GM21723 (cell line): ENCODE results near the gene RAD21L1.
A peak's percentile ranks its signal among the peaks of the same experiment; 100 is the strongest.
"Not testable (repeated sequence)": the region's sequence is repeated elsewhere in the genome, so short reads cannot be mapped to it uniquely, and the experiment has no call there.

Experiments
- ATAC-seq: cut with Tn5 transposase; IDR thresholded peaks from one replicate; pipeline ENCODE4 v1.9.1; 2021; ENCODE audit warnings: mild to moderate bottlenecking, moderate library complexity; ENCODE audit not compliant: unreplicated experiment

RAD21L1 gene

DNA sequence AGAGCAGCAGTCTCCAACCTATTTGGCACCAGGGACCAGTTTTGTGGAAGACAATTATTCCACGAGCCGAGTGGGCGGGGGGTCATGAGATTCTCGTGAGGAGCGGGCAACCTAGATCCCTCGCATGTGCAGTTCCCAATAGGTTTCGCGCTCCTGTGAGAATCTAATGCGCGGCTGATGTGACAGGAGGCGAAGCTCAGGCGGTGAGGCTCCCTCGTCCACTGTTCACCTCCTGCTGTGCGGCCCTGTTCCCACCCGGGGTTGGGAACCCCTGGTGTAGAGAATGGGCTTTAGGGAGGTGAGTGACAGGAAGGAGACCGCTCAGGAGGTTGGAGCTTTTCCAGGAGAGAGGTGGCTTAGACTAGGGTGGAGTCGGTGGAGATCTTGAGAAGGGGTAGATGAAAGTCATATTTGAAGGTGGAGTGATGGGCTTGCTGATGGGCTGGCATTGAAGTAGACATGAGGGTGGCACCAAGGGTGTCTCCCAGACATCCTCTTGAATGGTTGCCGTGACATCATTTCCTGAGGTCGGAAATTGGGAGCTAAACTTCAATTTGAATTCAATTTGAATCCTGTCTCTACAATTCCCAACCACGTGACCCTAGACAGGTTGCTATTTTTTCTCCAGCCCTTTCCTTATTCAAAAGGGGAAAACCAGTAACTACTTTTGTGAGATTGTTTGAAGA lies 1.5 kb upstream of the RAD21L1 start:
- no peak for ATAC-seq

DNA sequence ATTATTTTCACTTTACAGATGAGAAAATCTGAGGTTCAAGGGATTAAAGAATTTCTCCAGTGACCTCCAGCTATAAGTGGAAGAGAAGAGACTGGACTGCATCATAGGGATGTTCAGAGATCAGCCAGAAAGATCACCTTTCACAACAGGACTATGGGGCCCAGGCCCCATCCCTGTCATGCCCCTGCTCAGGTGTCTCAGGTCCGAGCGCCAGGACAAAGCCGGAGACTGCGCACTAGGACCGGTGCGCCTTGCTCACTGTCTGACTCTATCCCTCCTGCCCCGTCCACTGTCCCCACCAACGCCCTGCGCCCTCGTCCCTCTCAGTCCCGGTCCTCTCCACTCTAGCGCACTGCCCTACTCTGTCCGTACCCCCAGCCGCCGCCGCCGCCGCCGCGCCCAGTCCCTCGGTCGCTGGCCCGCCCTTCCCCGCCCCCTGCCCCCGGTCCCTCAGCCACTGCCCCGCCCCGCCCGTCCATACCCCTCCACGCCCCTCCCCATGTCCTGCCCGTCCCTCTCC lies 521 bp upstream of the RAD21L1 start:
- no peak for ATAC-seq

DNA sequence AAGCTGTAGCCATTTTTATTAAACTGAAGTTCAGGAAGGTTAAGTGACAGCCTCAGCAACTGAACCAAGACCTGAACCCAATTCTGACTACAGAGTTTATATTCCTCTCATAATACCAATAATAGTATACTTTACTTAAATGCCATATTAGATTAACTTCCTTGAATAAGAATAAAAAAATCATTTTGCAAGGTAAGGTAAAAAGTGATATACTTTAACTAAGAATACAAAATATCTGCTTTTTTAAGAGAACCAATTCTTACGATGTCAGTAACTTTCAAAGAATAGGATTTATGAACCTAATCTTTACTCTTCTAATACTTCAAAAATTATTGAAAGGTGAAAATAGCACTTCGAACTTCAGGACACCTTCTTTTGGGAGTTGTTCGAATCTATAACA lies 3.7 kb downstream of the RAD21L1 start:
- ATAC-seq, result no peak

DNA sequence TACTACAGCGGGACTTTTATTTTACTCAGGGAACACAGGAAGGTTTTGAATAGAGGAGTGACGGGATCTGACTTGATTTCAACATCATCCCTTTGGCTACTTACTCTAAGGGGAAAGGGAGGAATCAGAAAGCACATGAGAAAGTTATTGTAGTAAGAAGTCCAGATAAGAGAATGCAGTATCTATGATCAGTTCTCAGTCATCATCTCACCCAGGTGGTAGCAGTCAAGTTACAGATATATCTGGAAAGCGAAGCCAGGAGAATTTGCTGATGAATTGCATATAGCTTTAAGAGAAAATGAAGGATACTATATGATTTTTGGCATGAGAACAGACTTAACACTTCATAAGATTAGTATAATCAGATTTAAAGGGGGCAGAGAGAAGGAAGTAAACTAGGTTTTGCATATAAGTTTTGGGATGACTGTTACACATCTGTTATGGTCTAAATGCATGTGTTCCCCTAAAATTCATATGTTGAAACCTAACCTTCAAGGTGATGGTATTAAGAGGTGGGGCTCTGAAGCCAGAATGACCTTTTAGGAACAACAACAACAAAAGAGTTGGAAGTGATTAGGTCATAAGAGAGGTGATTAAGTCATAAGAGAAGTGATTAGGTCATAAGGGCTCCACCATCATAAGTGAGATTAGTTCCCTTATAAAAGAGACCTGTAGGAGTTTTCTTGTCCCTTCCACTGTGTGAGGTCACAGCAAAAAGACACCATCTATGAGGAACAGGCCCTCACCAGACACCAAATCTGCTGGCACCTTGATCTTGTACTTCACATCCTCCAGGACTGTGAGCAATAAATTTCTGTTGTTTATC lies 6.7 kb downstream of the RAD21L1 start:
- no peak for ATAC-seq

DNA sequence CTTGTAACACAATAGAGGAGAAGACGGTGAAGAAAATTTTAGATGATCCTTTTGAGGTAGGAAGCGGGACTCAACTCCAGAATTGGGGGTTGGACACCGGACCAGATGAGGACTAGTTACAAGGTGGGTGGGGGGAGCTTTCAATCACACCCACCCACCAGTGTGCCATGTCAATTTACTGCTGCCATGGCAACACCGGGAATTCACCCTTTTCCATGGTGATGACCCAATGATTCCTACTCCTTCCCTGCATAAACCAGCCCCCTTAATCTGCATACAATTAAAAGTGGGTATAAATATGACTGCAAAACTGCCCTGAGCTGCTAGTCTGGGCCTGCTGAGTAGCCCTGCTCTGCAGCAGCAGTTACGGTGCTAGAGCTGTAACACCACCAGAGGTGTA lies 14.7 kb downstream of the RAD21L1 start:
- no peak for ATAC-seq

DNA sequence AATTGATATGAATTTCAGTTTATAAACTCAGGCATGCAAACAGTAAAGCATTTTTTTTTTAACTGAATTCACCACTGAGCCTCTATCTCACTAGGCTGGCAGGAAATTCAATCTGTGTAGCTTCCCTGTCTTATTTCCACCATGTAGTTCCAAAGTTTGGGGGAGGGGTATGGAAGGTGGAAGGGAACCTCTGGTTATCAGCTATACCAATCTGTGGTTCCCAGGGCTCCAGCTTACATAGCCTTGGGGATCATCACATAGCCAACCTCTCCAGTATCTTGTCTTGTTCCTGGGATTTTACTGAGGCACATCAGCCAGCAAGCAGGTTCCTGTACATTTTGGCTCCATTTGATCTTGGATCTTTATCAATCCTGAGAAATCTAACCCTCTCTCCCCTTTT lies 15.6 kb downstream of the RAD21L1 start:
- ATAC-seq, result no peak

DNA sequence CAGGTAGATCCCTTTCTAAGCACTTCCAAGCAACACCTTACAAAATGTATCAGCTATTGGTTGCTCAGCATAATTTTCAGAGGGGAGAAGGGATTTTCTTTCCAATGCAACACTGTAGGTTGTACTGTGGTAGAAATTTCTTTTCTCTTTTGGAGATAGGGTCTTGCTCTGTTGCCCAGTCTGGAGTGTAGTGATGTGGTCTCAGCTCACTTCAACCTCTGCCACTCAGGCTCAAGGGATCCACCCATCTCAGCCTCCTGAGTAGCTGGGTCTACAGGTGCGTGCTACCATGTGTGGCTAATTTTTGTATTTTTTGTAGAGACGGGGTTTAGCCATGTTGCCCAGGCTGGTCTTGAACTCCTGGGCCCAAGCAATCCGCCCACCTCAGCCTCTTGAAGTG lies 16.3 kb downstream of the RAD21L1 start:
- ATAC-seq, result no peak

DNA sequence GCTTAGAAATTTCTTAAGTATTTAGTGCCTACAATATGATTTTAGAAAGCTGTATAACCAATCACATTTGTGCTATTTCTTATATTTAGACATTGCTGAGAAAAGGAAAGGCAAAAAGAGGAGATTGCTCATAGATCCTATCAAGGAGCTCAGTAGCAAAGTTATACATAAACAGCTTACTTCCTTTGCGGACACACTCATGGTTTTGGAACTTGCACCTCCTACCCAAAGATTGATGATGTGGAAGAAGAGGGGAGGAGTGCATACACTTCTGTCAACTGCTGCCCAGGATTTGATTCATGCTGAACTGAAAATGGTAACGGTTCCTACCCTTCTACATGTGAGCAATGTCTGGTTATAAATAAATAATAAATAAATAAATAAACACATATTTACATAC lies 16.7 kb downstream of the RAD21L1 start:
- ATAC-seq, result no peak

DNA sequence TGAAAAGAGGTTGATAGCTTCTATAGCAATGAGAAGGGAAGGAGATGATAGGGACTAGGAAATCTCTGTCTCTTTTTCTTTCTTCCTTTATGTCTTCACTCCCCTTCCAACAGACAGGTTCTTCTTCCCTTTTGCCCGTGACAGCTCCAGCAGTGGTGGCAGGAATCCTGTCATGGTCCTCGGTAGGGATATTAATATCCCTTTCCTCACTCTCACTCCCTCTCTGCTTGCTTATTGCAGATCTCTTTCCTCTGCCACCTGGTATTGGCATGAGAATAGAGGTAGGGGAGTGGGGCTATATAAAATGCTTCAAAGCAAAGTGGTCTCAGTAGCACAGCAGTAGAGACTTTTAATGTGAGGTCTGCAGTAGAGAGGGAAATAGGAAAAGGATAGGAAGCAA lies 19.7 kb downstream of the RAD21L1 start:
- ATAC-seq, result no peak

DNA sequence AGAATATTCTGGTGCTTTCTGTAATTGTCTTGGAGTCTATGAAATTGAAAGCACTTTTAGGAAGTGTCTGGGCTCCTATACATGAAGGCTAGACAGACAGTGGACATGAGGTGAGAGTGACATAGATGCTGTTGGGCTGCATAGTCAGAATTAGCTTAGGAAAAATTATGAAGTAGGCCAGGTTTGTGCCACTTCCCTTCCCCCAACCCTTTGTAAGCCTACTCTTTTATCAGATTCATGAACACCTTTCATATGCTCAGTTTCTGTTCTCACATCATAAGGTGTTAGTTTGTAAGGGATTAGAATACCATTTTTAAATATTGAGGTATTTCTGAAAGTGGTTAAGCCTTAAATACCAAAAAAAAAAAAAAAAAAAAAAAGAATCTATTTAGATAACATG lies 21.8 kb downstream of the RAD21L1 start:
- ATAC-seq, result no peak

DNA sequence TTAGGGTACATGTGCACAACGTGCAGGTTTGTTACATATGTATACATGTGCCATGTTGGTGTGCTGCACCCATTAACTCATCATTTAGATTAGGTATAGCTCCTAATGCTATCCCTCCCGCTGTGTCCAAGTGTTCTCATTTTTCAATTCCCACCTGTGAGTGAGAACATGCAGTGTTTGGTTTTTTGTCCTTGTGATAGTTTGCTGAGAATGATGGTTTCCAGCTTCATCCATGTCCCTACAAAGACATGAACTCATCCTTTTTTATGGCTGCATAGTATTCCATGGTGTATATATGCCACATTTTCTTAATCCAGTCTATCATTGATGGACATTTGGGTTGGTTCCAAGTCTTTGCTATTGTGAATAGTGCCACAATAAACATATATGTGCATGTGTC lies 24.4 kb downstream of the RAD21L1 start:
- not testable (repeated sequence) for ATAC-seq

DNA sequence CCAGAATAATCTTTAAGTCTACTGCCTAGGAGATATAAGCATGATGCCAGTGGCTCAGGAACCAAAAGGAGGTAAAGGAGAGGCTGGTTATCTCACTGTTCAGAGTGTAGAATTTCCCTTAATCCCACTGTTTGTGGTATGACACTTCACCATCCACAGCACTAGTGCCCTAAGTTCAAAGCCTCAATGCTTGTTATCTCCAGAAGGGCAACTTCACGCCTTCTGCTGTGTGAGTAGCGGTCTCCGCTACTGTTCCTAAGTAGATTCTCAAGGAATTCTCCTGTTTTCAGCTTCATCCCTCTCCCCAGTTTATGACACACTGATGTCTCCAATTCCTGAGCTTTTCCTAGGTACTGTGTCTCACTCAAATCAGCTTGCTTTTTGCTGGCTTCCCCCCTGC lies 26.6 kb downstream of the RAD21L1 start:
- no peak for ATAC-seq

DNA sequence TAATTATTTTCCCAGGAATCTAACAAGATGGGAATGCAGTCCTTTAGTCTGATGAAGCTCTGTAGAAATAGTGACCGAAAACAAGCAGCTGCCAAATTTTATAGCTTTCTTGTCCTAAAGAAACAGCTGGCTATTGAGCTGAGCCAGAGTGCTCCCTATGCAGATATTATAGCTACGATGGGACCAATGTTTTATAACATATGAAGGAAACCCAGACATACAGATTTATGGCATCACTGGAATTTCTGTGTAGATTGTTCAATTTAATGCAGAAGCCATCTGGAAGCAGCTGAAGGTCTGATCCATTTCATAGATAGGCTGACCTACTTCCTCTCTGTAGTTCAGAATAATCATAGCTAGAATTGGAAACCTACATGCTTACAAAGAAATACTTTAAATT lies 28.4 kb downstream of the RAD21L1 start:
- ATAC-seq, result no peak

DNA sequence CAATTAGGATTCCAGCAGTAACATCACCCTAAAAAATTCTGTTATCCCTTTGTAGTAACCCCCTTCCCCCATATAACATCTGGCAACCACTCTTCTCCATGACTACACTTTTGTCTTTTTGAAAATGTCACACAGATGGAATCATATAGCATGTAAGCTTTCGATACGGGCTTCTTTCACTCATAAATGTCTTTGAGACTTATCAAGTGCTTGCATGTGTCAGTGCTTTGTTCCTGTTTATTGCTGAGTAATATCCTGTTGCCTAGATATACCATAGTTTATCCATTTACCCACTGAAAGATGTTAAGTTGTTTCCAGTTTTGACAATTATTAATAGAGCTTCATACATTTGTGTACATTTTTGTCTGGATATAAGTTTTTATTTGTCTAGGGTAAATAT lies 29.8 kb downstream of the RAD21L1 start:
- no peak for ATAC-seq

DNA sequence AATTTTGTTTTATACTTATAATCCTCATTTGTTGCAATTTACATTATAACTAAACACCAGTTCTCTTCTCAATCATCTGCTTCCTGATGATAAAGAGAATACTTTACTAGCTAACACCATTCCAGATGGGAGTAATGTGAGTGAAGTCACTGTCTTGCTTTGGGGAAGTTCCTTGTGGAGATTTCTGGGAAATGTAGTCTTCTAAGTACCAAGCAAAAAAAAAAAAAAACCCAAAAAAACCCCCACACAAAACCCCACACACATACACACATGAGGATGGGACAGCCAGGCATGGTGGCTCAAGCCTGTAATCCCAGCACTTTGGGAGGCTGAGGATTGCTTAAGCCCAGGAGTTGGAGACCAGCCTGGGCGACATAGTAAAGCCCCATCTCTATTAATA lies 38.0 kb downstream of the RAD21L1 start:
- ATAC-seq, result no peak

DNA sequence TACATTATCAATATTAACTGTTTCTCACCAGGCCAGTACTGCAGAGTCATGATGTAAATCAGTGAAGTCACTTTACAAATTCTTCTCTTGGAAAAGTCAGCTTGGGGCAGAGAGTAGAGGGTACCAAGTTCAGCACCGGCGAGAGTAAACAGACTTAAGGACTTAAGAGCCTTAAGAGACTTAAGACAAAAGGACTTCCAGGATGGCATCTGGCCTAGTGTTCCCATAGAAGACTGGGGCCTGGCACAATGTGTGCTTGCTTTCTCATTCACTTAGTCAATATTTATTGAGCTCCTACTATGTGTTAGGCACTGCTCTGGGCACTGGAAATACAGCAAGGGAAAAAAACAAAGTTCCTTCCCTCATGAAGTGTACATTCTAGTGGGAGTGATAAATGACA lies 38.9 kb downstream of the RAD21L1 start:
- ATAC-seq, result no peak

DNA sequence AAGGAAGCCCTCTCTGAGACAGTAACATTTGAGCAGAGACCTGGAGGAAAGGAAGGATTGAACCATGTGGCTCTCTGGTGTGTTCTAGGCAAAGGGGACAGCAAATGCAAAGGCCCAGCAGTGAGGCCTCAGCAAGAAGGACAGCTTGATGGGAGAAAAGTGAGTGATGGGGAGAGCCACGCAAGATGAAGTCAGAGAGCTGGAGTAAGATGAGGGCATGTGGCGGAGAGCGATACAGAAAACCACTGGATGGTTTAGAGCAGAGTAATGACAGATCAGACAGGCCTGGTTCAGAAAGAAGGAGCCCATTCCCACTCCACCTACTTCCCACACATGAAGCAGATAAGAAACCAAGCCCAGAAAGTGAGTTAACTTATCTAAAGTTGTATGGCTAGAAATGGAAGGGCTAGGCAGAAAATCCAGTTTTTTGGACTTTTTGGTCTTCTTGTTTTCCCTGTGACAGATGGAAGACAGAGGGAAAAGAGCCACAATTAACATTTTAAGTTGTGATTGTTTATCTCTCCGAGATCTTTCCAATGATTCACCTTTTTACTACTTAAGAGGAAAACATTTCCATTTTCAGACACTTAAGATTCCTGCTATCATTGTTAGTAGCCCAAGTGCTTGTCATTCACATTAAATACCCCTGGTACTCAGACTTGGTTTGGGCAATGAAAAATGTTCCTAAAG lies 39.5 kb downstream of the RAD21L1 start:
- no peak for ATAC-seq

DNA sequence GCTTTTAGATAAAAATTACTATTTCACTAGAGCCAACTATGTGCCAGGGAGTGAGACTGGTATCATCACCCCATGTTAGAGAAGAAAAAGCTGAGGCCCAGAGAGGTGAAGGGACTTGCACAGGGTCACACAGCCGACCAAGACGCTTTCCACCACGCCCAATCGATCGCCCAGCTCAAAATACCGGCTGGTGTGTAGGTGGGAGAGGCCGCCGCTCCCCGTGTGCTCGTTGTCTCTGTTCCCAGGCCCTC lies 40.0 kb downstream of the RAD21L1 start:
- ATAC-seq, result no peak

DNA sequence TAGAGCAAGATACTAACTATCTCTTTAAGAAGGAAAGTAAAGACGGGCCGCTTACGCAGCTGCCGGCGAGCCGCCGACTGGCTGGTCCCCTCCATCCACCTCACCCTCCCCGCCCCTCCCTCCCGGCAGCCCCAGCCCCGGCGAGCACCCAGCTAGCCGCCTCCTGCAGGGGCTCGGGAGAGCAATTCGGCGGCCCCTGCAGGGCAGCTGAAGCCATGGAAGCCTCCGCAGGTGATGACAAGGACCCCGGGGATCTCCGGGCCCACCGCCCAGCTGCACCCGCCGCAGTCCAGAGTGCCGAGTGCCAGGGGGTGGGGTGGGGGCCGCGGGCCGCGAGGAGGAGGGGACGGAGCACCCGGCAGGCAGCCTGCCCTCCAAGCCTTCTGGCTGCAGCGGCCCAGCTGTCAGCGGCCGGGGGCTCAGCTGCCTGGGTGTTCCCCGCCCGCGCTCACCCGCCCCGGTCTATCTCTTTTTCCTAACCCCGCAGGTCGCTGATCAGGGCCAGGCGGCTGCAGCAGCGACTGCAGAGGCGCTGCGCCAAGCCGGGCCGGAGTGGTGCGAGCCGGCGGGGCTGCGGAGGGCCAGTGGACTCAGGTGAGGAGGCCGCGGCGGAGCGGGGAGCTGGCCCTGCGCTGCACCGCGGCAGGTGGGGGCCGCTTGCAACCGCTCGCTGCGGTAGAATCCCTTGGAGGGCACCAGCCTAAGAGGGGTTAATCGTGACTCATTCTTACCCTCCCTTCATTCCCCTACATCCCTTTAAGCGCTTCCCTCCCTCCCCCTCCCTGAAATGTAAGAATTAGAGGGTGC lies 40.5 kb downstream of the RAD21L1 start, which contains the start of gene SNPH:
TSS of gene SNPH (plus strand) at position 128 of the 807 bp plus-strand sequence. CDS start 29,946 bp downstream, outside the sequence.
- ATAC-seq, result peak; percentile 76

DNA sequence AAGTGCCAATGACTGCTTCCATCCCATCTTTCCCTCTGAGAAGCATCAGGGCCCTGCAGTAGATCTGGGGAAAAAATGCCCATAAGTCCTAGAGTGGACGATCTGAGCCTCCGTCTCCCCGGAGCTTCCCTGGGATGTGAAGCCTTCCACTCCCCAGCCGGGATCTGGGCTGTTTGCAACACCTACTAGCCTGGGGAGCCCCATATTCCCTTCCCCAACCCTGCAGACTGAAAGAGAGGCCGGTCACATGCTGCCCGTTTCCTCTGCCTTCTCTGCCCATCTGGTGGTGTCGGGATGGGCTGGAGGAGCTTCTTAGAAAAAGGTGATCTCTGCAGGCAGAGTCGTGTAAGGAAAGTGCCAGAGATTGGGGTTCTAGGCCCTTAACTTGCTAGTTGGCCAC lies 41.3 kb downstream of the RAD21L1 start:
- no peak for ATAC-seq

DNA sequence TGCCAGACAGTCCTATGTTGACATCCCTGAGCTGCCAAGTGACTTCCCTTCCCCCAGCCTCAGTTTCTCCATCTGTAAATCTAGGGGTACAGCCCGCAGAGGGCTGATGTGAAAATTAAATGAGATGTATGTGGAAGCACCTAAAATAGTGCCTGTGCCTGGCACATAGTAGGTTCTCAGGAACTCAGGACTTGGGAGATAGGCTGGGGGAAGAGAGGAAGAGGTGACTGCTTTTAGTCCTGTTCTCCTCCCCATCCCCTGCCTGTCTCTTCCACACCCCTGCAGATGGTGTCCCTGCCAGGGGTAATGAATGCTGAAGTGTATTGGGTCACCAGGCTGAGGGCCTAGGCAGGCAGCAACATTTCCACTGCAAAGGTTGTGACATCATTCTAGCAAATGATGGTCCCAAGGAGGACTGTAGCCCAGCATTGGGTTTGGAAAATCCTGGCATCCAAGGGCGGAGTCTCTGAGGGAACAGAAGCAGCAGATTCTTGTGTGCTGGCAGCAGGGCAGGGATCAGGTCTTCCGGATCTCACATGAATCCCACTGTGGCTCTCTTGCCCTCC lies 42.0 kb downstream of the RAD21L1 start:
- no peak for ATAC-seq
